GM19452 (cell line): Measurements from ENCODE around the gene OR6C70.

Experiments
- ATAC-seq: cut with Tn5 transposase; IDR thresholded peaks from one replicate; pipeline ENCODE4 v1.9.1; 2021; ENCODE audit not compliant: unreplicated experiment

OR6C70 gene

DNA sequence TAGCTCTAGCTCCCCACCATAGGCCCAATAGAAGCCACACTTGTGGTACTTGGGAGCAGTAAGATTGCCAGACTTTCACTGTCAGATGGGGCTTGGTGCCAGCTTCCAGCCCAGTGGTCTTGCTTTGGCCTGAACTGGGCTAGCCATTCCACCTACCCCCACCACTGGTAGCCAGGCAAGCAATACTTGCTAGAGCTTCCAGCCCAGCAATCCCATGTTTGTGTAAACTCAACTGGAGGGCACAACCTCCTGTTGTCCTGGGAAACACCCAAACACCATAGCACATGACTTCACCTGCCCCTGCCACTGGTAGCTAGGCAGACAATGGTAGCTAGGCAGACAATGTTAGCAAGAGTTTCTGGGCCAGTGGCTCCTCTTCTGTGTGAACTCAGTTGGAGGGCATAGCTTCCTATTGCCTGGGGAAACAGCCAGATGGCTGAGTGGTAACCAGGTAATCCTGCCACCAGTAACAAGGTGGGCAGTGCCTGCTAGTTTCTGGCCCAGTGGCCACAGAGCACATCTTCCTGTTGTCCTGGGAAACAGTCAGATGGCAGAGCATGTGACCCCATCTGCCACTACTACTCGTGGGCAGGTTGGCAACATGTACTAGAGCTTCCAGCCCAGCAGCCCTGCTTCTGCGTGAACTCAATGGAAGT is 49.5 kb downstream of the OR6C70 start:
- ATAC-seq, result no peak
